SW480 (cell line): ENCODE data around the gene IL36RN.
A peak's percentile ranks its signal among the peaks of the same experiment; 100 is the strongest.

Experiments
- DNase-seq: peaks from one replicate; pipeline ENCODE4 v3.0.0-alpha.2; 2016; ENCODE audit warnings: low spot score

IL36RN gene

GRCh38 chr2:113058998-113059960 lies at the start of gene IL36RN:
IL36RN (plus strand) TSS chr2:113059198; CDS start chr2:113059439, 241 bp downstream.
- no peak for DNase-seq

GRCh38 chr2:113009622-113010021 lies 49.4 kb upstream of the IL36RN start:
- DNase-seq: no peak

- DNase-seq: no peak
Observed at GRCh38 chr2:113010088-113010487, 48.9 kb upstream of the IL36RN start.

DNA sequence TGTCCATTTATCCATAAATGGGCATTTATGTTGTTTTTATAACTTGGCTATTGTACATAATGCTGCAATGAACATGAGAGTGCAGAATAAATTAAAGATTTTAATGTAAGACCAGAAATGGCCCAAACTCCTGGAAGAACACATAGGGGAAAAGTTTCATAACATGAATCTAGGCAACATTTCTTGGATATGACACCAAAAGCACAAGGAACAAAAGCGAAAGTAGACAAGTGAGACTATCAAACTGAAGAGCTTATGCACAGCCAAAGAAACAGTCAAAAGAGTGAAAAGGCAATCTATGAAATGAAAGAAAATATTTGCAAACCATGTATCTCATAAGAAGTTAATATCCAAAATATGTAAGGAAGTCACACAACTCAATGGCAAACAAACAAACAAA lies 47.9 kb upstream of the IL36RN start:
- DNase-seq: no peak

DNA sequence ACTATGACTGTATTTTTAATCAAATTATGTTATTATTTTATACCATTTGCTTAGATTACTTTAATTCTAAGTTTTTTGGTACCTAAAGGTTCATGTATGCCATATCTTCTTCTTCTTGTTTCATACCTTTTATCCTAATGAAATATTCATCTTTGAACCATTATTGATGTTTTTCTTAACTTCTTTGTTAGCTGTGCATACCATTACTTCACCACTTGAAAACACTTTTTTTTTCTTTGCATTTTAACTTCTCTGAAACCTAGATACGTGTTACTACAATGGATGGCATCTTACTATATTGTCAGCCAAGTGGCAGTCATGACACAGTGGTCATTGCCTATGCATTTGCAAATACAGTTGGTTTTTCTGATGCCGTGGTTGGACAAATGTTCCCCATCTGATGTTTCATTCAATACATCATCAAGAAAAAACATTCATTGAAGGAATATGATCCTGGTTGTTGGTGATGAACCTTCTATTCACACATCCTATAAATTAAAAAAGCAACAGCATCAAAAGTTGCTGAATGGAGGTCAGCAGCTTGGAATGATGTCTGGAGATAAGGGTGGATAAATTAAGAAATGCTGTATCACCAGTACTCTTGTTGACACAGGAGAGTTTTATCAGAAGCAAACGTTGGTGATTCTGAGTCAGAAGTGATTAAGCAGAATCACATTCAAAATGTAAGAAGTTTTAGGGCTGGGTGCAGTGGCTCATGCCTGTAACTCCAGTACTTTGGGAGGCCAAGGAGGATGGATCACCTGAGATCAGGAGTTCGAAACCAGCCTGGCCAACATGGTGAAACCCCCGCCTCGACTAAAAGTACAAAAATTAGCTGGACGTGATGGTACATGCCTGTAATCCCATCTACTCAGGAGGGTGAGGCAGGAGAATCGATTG lies 46.3 kb upstream of the IL36RN start:
- no peak for DNase-seq

DNA sequence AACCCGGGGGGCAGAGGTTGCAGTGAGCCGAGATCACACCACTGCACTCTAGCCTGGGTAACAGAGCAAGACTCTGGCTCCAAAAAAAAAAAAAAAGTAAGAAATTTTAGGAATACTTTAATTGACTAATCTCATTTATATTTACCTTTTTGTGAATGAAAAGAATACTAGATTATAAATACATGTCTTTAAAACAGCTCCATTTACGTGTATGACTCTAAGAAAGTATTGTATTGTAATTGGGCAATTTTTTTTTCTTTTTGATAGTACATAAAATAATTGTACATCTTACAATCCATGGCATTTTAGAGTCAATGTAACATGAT lies 45.7 kb upstream of the IL36RN start:
- no peak for DNase-seq

- DNase-seq: no peak
Observed at GRCh38 chr2:113014067-113014466, 44.9 kb upstream of the IL36RN start.

GRCh38 chr2:113015042-113015441 lies 44.0 kb upstream of the IL36RN start:
- DNase-seq: no peak

- DNase-seq: no peak
Observed at GRCh38 chr2:113015655-113016054, 43.3 kb upstream of the IL36RN start.

DNA sequence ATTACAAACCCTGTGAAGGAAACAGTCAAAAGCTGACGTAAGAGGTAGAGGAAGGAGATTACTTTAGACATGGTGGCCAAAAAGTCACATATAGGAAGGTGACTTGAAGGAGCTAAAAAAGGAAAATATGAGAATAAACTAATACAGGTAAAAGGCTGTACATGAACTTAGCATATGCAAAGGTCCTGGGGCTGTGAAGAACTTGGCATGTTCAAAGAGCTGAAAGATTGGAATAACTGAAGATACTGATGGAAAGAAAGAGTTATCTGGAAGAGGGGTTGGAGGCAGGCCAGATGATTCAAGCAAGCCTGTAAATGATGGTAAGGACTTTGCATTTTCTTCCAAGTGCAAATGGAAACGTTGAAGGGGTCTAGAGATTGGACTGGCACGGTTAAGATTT lies 40.5 kb upstream of the IL36RN start:
- no peak for DNase-seq

GRCh38 chr2:113021312-113021711 lies 37.7 kb upstream of the IL36RN start:
- no peak for DNase-seq

DNA sequence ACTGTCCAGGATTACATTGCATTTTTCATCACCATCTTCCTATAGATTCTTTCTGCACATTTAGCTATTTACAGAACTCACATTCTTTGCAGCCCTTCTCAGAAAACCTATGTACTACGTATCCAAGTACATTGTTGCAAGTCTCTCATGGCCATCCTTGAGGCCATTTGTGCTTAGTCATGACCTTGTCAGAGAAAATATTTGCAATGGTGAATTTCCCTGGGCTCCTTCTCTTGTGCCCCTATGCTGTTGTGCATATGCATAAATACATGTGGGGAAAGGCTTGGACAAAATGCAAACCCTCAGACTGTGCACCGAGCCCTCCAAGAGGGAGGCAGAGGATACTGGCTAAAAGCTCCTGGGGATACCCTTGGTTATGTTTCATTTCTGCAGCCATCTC lies 34.2 kb upstream of the IL36RN start:
- no peak for DNase-seq

DNA sequence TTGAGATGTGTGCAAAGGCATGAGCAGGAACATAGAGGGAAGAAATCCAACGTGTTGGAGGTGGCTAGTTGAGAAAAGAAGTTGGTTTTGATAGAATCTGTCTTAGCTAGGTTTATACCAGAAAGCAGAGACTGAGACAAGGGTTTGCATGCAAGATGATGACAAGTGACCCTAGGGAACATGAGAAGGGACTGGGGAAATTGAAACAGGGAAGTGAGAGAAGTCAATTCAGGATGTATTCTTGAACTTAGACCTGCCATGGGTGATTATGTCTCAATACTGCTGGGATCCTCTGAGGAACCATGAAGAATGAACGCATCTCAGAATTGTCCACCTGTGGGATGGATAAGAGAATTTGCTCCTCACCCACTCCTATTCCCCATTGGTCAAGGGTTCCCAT lies 33.3 kb upstream of the IL36RN start:
- no peak for DNase-seq

DNA sequence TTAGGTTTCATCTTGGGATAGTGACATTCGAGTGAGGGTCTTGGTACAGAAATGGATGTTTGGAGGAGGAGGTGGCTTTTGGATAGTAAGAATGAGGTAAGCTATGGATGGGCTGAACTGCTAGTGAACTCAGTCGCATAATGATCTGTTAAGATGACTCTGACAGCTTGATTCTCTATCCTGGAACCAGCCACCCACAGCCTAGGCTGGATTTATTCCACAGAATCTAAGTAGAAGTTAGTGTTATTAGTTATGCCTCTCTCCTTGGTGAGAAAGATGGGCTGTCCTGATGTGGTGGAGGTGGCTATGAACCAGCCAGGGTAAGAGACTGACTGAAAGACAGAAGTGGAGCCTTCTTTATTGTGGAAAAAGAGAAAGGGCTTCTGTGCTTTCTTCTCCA lies 31.3 kb upstream of the IL36RN start:
- DNase-seq: no peak

GRCh38 chr2:113028112-113028511 lies 30.9 kb upstream of the IL36RN start:
- DNase-seq: no peak

- DNase-seq: no peak
Observed at GRCh38 chr2:113032737-113033136, 26.3 kb upstream of the IL36RN start.

- DNase-seq: no peak
Observed at GRCh38 chr2:113034016-113034415, 25.0 kb upstream of the IL36RN start.

GRCh38 chr2:113036763-113037162 lies 22.2 kb upstream of the IL36RN start:
- DNase-seq: no peak

GRCh38 chr2:113038291-113038690 lies 20.7 kb upstream of the IL36RN start:
- no peak for DNase-seq

DNA sequence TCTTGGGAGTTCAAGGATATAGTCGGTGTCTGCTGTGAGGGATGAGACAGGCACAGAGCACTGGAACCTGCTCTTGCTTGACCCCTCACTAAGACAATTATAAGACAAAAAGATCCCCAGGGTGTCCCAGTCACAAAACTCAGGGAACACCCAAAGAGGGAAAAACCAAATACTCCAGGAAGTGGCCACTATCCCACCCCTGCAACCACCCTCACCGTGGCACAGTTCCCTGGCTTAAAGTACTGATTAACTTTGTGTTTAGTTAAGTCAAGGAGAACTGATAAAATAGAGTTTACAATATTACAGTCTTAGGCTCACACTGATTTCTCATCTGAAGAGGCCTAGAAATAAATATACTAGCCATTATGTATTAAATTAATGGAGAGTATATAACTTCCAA lies 19.8 kb upstream of the IL36RN start:
- DNase-seq: no peak

GRCh38 chr2:113039719-113040118 lies 19.3 kb upstream of the IL36RN start:
- DNase-seq: no peak

GRCh38 chr2:113041871-113042270 lies 17.1 kb upstream of the IL36RN start:
- DNase-seq: peak; percentile 39

GRCh38 chr2:113046465-113046864 lies 12.5 kb upstream of the IL36RN start:
- DNase-seq: no peak
